OCI-LY7 (cell line): ENCODE measurements around the gene MYO9A. TPM values are rescaled to one million over a fixed set of nuclear protein-coding genes. Genes with fewer than 3 reads are reported as not detected.

Source experiments
- BruUV-seq: library from RNA; stranded (reverse); fragments of 400-500 nt; replicated peaks from 2 replicates; lab custom pipeline; 2021; lab: Mats Ljungman, UMichigan
- CTCF ChIA-PET: fragments of 300-600 bp; sonication (Branson Sonifier 250); formaldehyde crosslinking; loops from one replicate; lab custom pipeline; 2022; ENCODE audit warnings: antibody characterized with exemption; ENCODE audit not compliant: unreplicated experiment; lab: Charles Lee
- POLR2A ChIA-PET: fragments of 300-600 bp; sonication (Branson Sonifier 250); formaldehyde crosslinking; loops from one replicate; lab custom pipeline; 2022; ENCODE audit warnings: antibody characterized with exemption; lab: Charles Lee
- DNase-seq: peaks from one replicate; pipeline ENCODE4 v3.0.0-alpha.2; 2015; ENCODE audit warnings: low spot score
- H2AFZ ChIP-seq: fragments of 200-600 bp; sonication (generic), shearing (Covaris generic); 2 replicates; pipeline ENCODE4 v1.6.1; 2014; ENCODE audit warnings: mild to moderate bottlenecking, antibody characterized with exemption, low read length, moderate library complexity
- H3K27ac ChIP-seq: fragments of 200-600 bp; sonication (generic); 2 replicates; pipeline ENCODE4 v1.5.1; 2014; ENCODE audit warnings: mixed run types, low read depth, mild to moderate bottlenecking, moderate library complexity, low read length, inconsistent platforms; ENCODE audit not compliant: poor library complexity, severe bottlenecking
- H3K36me3 ChIP-seq: fragments of 200-600 bp; sonication (generic); 2 replicates; pipeline ENCODE4 v1.6.1; 2014; ENCODE audit warnings: mild to moderate bottlenecking, antibody characterized with exemption, low read length, moderate library complexity, mixed read lengths; ENCODE audit not compliant: insufficient read depth
- H3K4me1 ChIP-seq: fragments of 200-600 bp; sonication (generic); 2 replicates; pipeline ENCODE4 v1.5.1; 2014; ENCODE audit warnings: mild to moderate bottlenecking, low read length; ENCODE audit not compliant: insufficient read depth, poor library complexity, severe bottlenecking
- H3K4me2 ChIP-seq: fragments of 200-600 bp; sonication (generic); 2 replicates; pipeline ENCODE4 v1.6.1; 2014; ENCODE audit warnings: mild to moderate bottlenecking, low read length
- H3K4me3 ChIP-seq: fragments of 200-600 bp; sonication (generic); 2 replicates; pipeline ENCODE4 v1.5.1; 2014; ENCODE audit warnings: mild to moderate bottlenecking, low read depth, low read length; ENCODE audit not compliant: poor library complexity, severe bottlenecking
- H3K79me2 ChIP-seq: fragments of 200-600 bp; sonication (generic); 2 replicates; pipeline ENCODE4 v1.6.1; 2016; ENCODE audit warnings: low read depth, mild to moderate bottlenecking, low read length, moderate library complexity, mixed read lengths; ENCODE audit not compliant: insufficient read depth
- H3K9me2 ChIP-seq: fragments of 200-600 bp; sonication (generic); 2 replicates; pipeline ENCODE4 v1.6.1; 2016; ENCODE audit warnings: mild to moderate bottlenecking, low read length, mixed read lengths; ENCODE audit not compliant: insufficient read depth
- H3K9me3 ChIP-seq: fragments of 200-600 bp; sonication (generic); 2 replicates; pipeline ENCODE4 v1.6.1; 2014; ENCODE audit warnings: mild to moderate bottlenecking, mixed run types, low read length, mixed read lengths
- H4K20me1 ChIP-seq: fragments of 200-600 bp; sonication (generic); 2 replicates; pipeline ENCODE4 v1.6.1; 2014; ENCODE audit warnings: mild to moderate bottlenecking, antibody characterized with exemption, low read length, moderate library complexity, mixed read lengths; ENCODE audit not compliant: insufficient read depth
- EZH2phosphoT487 ChIP-seq: fragments of 200-600 bp; sonication (generic); IDR thresholded peaks from 2 replicates; pipeline ENCODE4 v1.6.1; 2018; ENCODE audit warnings: low read depth, borderline replicate concordance, mild to moderate bottlenecking, mixed run types, antibody characterized with exemption, low read length, moderate library complexity, mixed read lengths
- intact Hi-C: fragments of 100-400 bp; cut with micrococcal nuclease; formaldehyde crosslinking; loops from one replicate; pipeline ENCODE4 v1.10.0; 2022; ENCODE audit not compliant: unreplicated experiment
- total RNA-seq, 2 experiments: library from RNA; depleted of rRNA in 1 of 2; stranded (reverse); fragments of >200 nt in 1 of 2; shearing (Covaris generic) in 1 of 2; gene quantifications; 2 replicates each; pipeline ENCODE4 v1.2.3, GENCODE V29; 2014 to 2022
- TF ChIP-seq, protein P1 (sequence below): fragments of 200-600 bp; sonication (generic); conservative IDR thresholded peaks from 2 replicates; pipeline ENCODE4 v1.5.1; 2014; ENCODE audit warnings: mild to moderate bottlenecking, antibody characterized with exemption, low read length, moderate library complexity, mixed read lengths

Gene MYO9A
- total RNA-seq, 2 experiments from 2014 or later: 26.4 to 125 TPM

DNA sequence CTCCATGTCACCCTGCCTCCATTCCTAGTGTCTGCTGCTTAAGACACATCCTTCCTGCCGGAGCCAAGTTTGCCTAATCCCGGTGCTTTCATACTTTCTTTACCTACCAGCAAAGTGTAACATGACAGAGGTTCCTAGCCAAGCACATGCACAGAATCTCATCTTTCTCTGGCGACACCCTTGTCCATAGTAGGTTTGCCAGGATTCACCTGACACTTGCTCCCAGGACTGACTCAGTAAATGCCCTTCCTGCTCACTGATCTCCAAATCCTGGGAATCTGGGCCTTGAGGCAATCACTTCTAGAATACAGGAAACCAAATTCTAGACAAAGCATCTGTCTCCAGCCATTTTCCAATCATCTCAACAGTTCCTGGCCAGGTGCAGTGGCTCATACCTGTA is 317.8 kb downstream of the MYO9A start:
- CTCF ChIA-PET: no interaction called here
- no TSS peak for BruUV-seq

DNA sequence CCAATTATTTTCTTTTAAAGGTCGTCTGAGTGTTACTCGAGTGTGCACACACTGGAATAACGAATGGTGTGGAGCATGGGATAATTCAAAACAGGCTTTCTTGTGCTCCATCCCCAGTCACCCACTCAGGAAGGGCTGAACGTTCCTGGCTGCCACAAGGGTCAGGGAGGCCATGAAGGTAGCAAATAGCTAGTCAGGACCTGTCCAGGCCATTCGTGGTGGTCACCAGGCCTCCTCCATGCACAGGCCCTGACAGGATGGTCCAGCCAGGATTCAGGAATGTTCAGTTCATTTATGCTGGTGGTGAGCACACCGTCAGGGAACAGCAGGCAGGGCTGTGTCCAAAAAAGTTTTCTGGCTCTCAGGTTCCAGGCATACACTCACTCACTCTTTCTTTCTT is 319.3 kb downstream of the MYO9A start:
- no peaks in the 10 kb centered on the region for H3K4me1 ChIP-seq
- intact Hi-C loops: no loop called here
- ChIA-PET CTCF (no interaction called here), POLR2A (no interaction called here)
- no peak overlapping the region for H3K4me3 ChIP-seq
- no TSS peak for BruUV-seq
- TF ChIP-seq EZH2phosphoT487: no peak
- TF ChIP-seq, protein P1, sequence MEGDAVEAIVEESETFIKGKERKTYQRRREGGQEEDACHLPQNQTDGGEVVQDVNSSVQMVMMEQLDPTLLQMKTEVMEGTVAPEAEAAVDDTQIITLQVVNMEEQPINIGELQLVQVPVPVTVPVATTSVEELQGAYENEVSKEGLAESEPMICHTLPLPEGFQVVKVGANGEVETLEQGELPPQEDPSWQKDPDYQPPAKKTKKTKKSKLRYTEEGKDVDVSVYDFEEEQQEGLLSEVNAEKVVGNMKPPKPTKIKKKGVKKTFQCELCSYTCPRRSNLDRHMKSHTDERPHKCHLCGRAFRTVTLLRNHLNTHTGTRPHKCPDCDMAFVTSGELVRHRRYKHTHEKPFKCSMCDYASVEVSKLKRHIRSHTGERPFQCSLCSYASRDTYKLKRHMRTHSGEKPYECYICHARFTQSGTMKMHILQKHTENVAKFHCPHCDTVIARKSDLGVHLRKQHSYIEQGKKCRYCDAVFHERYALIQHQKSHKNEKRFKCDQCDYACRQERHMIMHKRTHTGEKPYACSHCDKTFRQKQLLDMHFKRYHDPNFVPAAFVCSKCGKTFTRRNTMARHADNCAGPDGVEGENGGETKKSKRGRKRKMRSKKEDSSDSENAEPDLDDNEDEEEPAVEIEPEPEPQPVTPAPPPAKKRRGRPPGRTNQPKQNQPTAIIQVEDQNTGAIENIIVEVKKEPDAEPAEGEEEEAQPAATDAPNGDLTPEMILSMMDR: no peak
- no peaks in the 10 kb centered on the region for H3K9me2 ChIP-seq
- no peak for DNase-seq
- no peaks in the 10 kb centered on the region for H3K9me3 ChIP-seq
- H3K36me3 ChIP-seq: no peaks in the 10 kb centered on the region
- no peak overlapping the region for H3K4me2 ChIP-seq
- no peak overlapping the region for H3K27ac ChIP-seq
- no peak overlapping the region for H2AFZ ChIP-seq
- no peaks in the 10 kb centered on the region for H4K20me1 ChIP-seq
- no peaks in the 10 kb centered on the region for H3K79me2 ChIP-seq

More for the DNA sequence above, 317.8 kb downstream of the MYO9A start:
- no peak for DNase-seq
- H3K4me2 ChIP-seq: no peak overlapping the region
- no peak overlapping the region for H3K27ac ChIP-seq
- TF ChIP-seq, protein P1: no peak
- TF ChIP-seq EZH2phosphoT487: no peak
- POLR2A ChIA-PET: interaction anchor here (0.7 kb wide), 1 partner anchor 1470 kb away, joined by 6 read pairs; no protein-coding TSS in a partner anchor
- H3K9me3 ChIP-seq: no peaks in the 10 kb centered on the region
- no peak overlapping the region for H2AFZ ChIP-seq
- H4K20me1 ChIP-seq: no peaks in the 10 kb centered on the region
- no peaks in the 10 kb centered on the region for H3K9me2 ChIP-seq
- no peaks in the 10 kb centered on the region for H3K36me3 ChIP-seq
- peaks cover 7% of the 10 kb centered on the region for H3K4me1 ChIP-seq
- H3K79me2 ChIP-seq: no peaks in the 10 kb centered on the region
- no peak overlapping the region for H3K4me3 ChIP-seq
- intact Hi-C loops: loop anchor here (5.0 kb wide), 1 partner anchor 353 kb away; no protein-coding TSS in a partner anchor

DNA sequence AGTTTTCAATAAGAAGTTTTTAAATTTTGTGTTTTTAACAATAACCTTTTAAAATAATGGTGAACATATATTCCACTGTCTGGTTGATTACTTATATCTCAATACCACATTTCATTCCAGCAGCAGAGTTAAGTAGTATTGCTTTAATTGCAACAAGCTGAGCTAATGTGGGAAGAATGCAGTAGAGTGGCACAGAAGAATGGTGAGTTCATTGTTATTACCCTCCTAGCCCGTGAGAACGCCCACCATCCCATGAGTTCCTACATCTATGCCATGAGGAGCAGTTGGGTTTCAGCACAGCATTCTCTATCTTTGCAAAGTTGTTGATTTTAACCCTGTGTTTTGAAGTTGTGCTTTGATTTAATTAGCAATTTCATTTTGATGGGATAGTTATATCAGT is 325.4 kb downstream of the MYO9A start:
- no peak overlapping the region for H3K27ac ChIP-seq
- POLR2A ChIA-PET: no interaction called here
- no peak overlapping the region for H3K4me2 ChIP-seq
- CTCF ChIA-PET: interaction anchor here (0.6 kb wide), 1 partner anchor 362 kb away, joined by 3 read pairs; no protein-coding TSS in a partner anchor
- no peaks in the 10 kb centered on the region for H3K4me1 ChIP-seq
- no peaks in the 10 kb centered on the region for H3K9me3 ChIP-seq
- H3K4me3 ChIP-seq: no peak overlapping the region
- H3K9me2 ChIP-seq: no peaks in the 10 kb centered on the region
- no peaks in the 10 kb centered on the region for H3K36me3 ChIP-seq
- no peak overlapping the region for H2AFZ ChIP-seq
- no peaks in the 10 kb centered on the region for H4K20me1 ChIP-seq
- no peak for DNase-seq
- intact Hi-C loops: no loop called here
- BruUV-seq: no TSS peak
- H3K79me2 ChIP-seq: no peaks in the 10 kb centered on the region
- no peak for TF ChIP-seq EZH2phosphoT487
- TF ChIP-seq, protein P1: no peak
